A549 (cell line): Measurements from ENCODE around the gene RPS24. TPM values are rescaled to one million over a fixed set of nuclear protein-coding genes. Genes with fewer than 3 reads are reported as not detected.

Experiments
- ATAC-seq, 2 experiments: fragments of 200-7000 bp in 1 of 2; fragments of >200 bp in 1 of 2; cut with Nextera tagmentation in 1 of 2; cut with Tn5 transposase in 1 of 2; 3 replicates each; pipeline versions ENCODE4 v1.8.0 to v1.9.1; 2018 to 2020; ENCODE audit warnings: mild to moderate bottlenecking in 1 of 2, moderate library complexity in 1 of 2
- CTCF ChIA-PET: fragments of 300-600 bp; sonication (Branson Sonifier 250); formaldehyde crosslinking; extraction: SDS; loops from one replicate; lab custom pipeline; 2021; ENCODE audit warnings: antibody characterized with exemption, inconsistent platforms; lab: Yijun Ruan, JAX
- POLR2A ChIA-PET: fragments of 350-600 bp; formaldehyde crosslinking; extraction: SDS; loops from one replicate; lab custom pipeline; 2021; ENCODE audit warnings: antibody characterized with exemption, inconsistent platforms; lab: Yijun Ruan, JAX
- DNase-seq, 2 experiments: peaks; one replicate each; pipeline versions ENCODE4 v3.0.0 to v3.0.0-alpha.2; 2011 to 2016; ENCODE audit warnings: low read depth in 1 of 2, low spot score in 1 of 2
- FAIRE-seq: peaks from 2 replicates; lab custom pipeline; 2011; peaks lifted over from hg19 to GRCh38; lab: Jason Lieb, UNC
- H3K27ac ChIP-seq, 2 experiments: fragments of >200 bp; sonication (Bioruptor Twin); formaldehyde crosslinking; 3 replicates each; pipeline ENCODE4 v1.5.1; 2016 to 2017
- H3K4me1 ChIP-seq: fragments of >200 bp; sonication (Bioruptor Twin); formaldehyde crosslinking; 3 replicates; pipeline ENCODE4 v1.6.1; 2016
- H3K4me2 ChIP-seq: fragments of >200 bp; sonication (Bioruptor Twin); formaldehyde crosslinking; 3 replicates; pipeline ENCODE4 v1.6.1; 2016
- H3K4me3 ChIP-seq: fragments of >200 bp; sonication (Bioruptor Twin); formaldehyde crosslinking; 3 replicates; pipeline ENCODE4 v1.5.1; 2016
- H3K9me3 ChIP-seq: fragments of >200 bp; sonication (Bioruptor Twin); formaldehyde crosslinking; 3 replicates; pipeline ENCODE4 v1.6.1; 2016
- BHLHE40 ChIP-seq: IDR thresholded peaks from 2 replicates; pipeline ENCODE4 v1.6.1; 2012; ENCODE audit warnings: low read depth, low read length, inconsistent platforms
- CEBPB ChIP-seq, 2 experiments: fragments of >200 bp in 1 of 2; sonication (Bioruptor Twin) in 1 of 2; formaldehyde crosslinking in 1 of 2; IDR thresholded peaks; 2 replicates each; pipeline ENCODE4 v1.6.1; 2012 to 2016
- CHD2 ChIP-seq: fragments of 150-350 bp; IDR thresholded peaks from 2 replicates; pipeline ENCODE4 v1.6.1; 2014; ENCODE audit warnings: low read length; ENCODE audit not compliant: partially characterized antibody
- CTCF ChIP-seq: fragments of >200 bp; sonication (Bioruptor Twin); formaldehyde crosslinking; IDR thresholded peaks from 3 replicates; pipeline ENCODE4 v1.5.1; 2016
- EP300 ChIP-seq, 2 experiments: fragments of >200 bp; sonication (Bioruptor Twin); formaldehyde crosslinking; IDR thresholded peaks; 2 replicates in 1 of 2; 3 replicates in 1 of 2; pipeline ENCODE4 v1.6.1; 2016 to 2017
- FOSL2 ChIP-seq, 2 experiments: fragments of 450-650 bp in 1 of 2; fragments of >200 bp in 1 of 2; sonication (Bioruptor Twin) in 1 of 2; formaldehyde crosslinking; IDR thresholded peaks; 2 replicates each; pipeline versions ENCODE4 v1.5.0 to v1.6.1; 2016 to 2020; ENCODE audit warnings: mild to moderate bottlenecking in 1 of 2, moderate library complexity in 1 of 2
- FOXS1 ChIP-seq: fragments of 250-450 bp; sonication (Bioruptor Pico); IDR thresholded peaks from 2 replicates; pipeline ENCODE4 v1.5.0; 2020; ENCODE audit warnings: mild to moderate bottlenecking, moderate library complexity
- GATA3 ChIP-seq: IDR thresholded peaks from 2 replicates; pipeline ENCODE4 v1.6.1; 2012; ENCODE audit warnings: borderline replicate concordance
- HOXB5 ChIP-seq: fragments of 250-450 bp; sonication (Bioruptor Pico); IDR thresholded peaks from 2 replicates; pipeline ENCODE4 v1.5.0; 2020; ENCODE audit warnings: mild to moderate bottlenecking, moderate library complexity
- JUN ChIP-seq, 2 experiments: fragments of >200 bp; sonication (Bioruptor Twin); formaldehyde crosslinking; IDR thresholded peaks; 2 replicates in 1 of 2; 3 replicates in 1 of 2; pipeline ENCODE4 v1.6.1; 2016 to 2017
- KDM1A ChIP-seq: fragments of 200-600 bp; sonication (generic); IDR thresholded peaks from 2 replicates; pipeline ENCODE4 v1.6.1; 2016; ENCODE audit warnings: low read depth, mild to moderate bottlenecking
- KDM5A ChIP-seq: fragments of 200-600 bp; sonication (generic); IDR thresholded peaks from 2 replicates; pipeline ENCODE4 v1.6.1; 2016; ENCODE audit warnings: antibody characterized with exemption, mild to moderate bottlenecking
- MAFK ChIP-seq: fragments of 450-650 bp; IDR thresholded peaks from 2 replicates; pipeline ENCODE4 v1.6.1; 2014; ENCODE audit not compliant: partially characterized antibody
- MYC ChIP-seq: IDR thresholded peaks from 2 replicates; pipeline ENCODE4 v1.6.1; 2012; ENCODE audit warnings: mild to moderate bottlenecking, inconsistent platforms, low read length, improper control_type of control experiment, borderline replicate concordance
- PBX3 ChIP-seq: IDR thresholded peaks from 2 replicates; pipeline ENCODE4 v1.6.1; 2012
- RAD21 ChIP-seq, 2 experiments: fragments of >200 bp in 1 of 2; sonication (Bioruptor Twin) in 1 of 2; formaldehyde crosslinking in 1 of 2; IDR thresholded peaks in 1 of 2; conservative IDR thresholded peaks in 1 of 2; 2 replicates in 1 of 2; 3 replicates in 1 of 2; pipeline ENCODE4 v1.6.1; 2012 to 2018; ENCODE audit warnings: inconsistent platforms in 1 of 2
- RNF2 ChIP-seq: fragments of 200-600 bp; sonication (generic); IDR thresholded peaks from 2 replicates; pipeline ENCODE4 v1.6.1; 2016; ENCODE audit warnings: low read depth, mild to moderate bottlenecking, antibody characterized with exemption, moderate library complexity, borderline replicate concordance
- SMC3 ChIP-seq: fragments of >200 bp; sonication (Bioruptor Twin); formaldehyde crosslinking; IDR thresholded peaks from 3 replicates; pipeline ENCODE4 v1.6.1; 2018; ENCODE audit warnings: inconsistent platforms
- SREBF2 ChIP-seq: fragments of 450-650 bp; IDR thresholded peaks from 2 replicates; pipeline ENCODE4 v1.6.1; 2014; ENCODE audit warnings: mild to moderate bottlenecking, moderate library complexity
- TFCP2L1 ChIP-seq: fragments of 250-450 bp; sonication (Bioruptor Pico); IDR thresholded peaks from 2 replicates; pipeline ENCODE4 v1.5.0; 2021; ENCODE audit warnings: mild to moderate bottlenecking
- ZSCAN20 ChIP-seq: fragments of 250-450 bp; sonication (Bioruptor Pico); IDR thresholded peaks from 2 replicates; pipeline ENCODE4 v1.8.0; 2022; ENCODE audit warnings: mild to moderate bottlenecking, moderate library complexity
- WGBS: methylation state at CpG from one replicate; pipeline ENCODE4 v1.1.6; 2017; ENCODE audit errors: missing lambda C conversion rate; 5-methylcytosine and 5-hydroxymethylcytosine counted together
- polyA plus RNA-seq, 4 experiments: library from polyadenylated mRNA; depleted of rRNA in 3 of 4; stranded (reverse); fragments of >200 nt; fragmentation: RNase III in 1 of 4; extraction: RNeasy Plus Mini Kit Qiagen cat#74134 plus additional on column Dnase treatment in 1 of 4; gene quantifications; 2 replicates in 3 of 4; 3 replicates in 1 of 4; pipeline ENCODE4 v1.2.3, GENCODE V29; 2011 to 2017

RPS24 gene
- polyA plus RNA-seq, 2 of the 4 experiments (the other 2 are of a cell fraction) = 4,263 to 5,509 TPM

DNA sequence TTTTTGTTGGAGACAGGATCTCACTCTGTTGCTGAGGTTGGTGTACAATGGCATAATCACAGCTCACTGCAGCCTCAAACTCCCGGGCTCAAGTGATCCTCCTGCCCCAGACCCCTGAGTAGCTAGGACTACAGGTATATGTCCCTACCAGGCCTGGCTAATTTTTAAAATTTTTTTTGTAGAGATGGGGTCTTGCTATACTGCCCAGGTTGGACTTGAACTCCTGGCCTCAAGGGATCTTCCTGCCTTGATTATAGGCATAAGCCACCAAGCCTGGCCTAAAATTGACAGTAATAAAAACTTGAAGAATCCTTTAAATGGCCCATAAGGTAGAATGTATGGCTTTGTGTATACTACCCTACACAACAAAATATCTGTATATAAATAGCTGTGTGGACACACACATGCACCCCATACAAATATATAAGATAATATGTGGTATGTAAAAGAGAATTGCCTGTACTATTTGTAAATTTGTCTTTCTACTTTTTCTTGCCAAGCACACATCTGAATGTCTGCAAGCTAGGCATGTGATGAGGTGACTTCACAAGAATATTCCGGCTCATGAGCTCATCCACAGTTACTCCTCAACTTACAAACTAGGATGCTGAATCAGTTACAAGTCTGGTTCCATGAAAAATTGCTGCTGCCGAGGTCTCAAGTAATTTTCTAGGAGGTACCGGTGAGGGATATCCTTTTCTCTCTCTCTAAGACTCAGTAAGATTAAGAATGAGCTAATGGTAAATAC is 30.9 kb upstream of the RPS24 start:
- FAIRE-seq (no peak), DNase-seq (no peak), ATAC-seq (no peak)
- peaks cover 8% of the 10 kb centered on the region; the same call in 2 of the 3 replicates for H3K4me1 ChIP-seq
- TF ChIP-seq SMC3 (no peak), MYC (no peak), FOXS1 (no peak), KDM5A (no peak), SREBF2 (no peak), TFCP2L1 (CRISPR knock-in tag) (no peak), JUN (IDR thresholded peaks at IDR 0.05) (no peak), HOXB5 (no peak), GATA3 (no peak), BHLHE40 (no peak), ZSCAN20 (no peak), PBX3 (no peak), KDM1A (no peak), EP300 (IDR thresholded peaks at IDR 0.05) (no peak), MAFK (no peak), CHD2 (no peak), CEBPB (IDR thresholded peaks at IDR 0.05) (no peak)
- no peaks in the 10 kb centered on the region for H3K9me3 ChIP-seq
- no peak overlapping the region for H3K27ac ChIP-seq
- POLR2A ChIA-PET = no interaction called here
- 92% methylated on average over 4 of the region's 4 CpGs for WGBS
- H3K4me3 ChIP-seq = no peak overlapping the region
- CTCF ChIA-PET = interaction anchor here (1.0 to 2.3 kb wide), 7 partner anchors 10 to 165 kb away, joined by 3 to 9 read pairs (median 5); no protein-coding TSS in a partner anchor
- no peak overlapping the region for H3K4me2 ChIP-seq

DNA sequence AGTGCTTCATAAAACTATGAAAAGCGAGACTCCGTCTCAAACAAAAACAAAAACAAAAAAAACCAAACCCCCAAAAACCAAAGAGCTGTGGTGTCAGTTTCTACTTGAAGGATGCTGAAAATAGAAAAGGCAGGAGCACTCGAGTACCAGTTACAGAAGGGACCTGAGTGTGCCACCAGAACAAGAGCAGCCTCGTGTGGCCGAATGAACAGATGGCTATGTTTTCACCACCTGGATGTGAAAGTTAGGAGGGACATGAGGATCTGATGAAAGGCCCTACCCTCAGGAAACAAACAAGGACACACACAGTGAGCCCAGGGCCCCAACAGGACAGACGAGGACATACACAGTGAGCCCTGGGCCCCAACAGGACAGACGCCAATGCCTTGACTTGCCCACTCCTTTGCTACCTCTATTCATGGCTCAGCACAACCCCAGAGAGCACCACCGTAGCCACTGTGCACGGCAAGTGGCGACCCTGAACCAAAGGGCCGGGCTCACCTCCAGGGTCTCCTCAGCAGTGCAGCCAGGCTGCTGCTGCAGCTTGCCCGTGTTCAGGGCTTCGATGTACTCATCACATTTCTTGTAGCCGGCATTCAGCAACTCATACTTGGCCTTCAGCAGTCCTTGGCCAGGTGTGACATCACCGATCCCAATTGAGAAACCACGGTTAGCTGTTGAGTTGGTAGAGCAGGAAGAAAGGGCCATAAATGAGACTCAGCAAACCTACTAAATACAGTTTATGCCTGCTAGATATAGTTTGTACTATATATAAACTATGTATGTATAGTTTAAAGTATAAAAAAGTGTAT is 29.2 kb upstream of the RPS24 start:
- Histone ChIP-seq H3K4me3 (no peak overlapping the region), H3K4me1 (peaks cover 10% of the 10 kb centered on the region; the same call in 2 of the 3 replicates), H3K9me3 (no peaks in the 10 kb centered on the region), H3K27ac (no peak overlapping the region), H3K4me2 (no peak overlapping the region)
- ATAC-seq (no peak; a peak in 1 of 6 replicates), FAIRE-seq (no peak), DNase-seq (peak in 1 of 2 experiments; percentile 19)
- POLR2A ChIA-PET = no interaction called here
- CTCF ChIA-PET = interaction anchor here (1.4 to 2.3 kb wide), 3 partner anchors 12 to 30 kb away, joined by 4 to 9 read pairs (median 5); no protein-coding TSS in a partner anchor
- TF ChIP-seq SMC3 (no peak), MAFK (no peak), RAD21 (conservative IDR thresholded peaks at IDR 0.05 in 1 of 2, IDR thresholded peaks at IDR 0.05 in 1 of 2) (0 out of 5 replicates have a peak, but pooled peaks of 1 of the 2 experiments have one; percentile 12)
- 92% methylated on average over 16 of the region's 16 CpGs for WGBS

- TF ChIP-seq FOSL2 (IDR thresholded peaks at IDR 0.05) (no peak), FOSL2 (CRISPR knock-in tag; IDR thresholded peaks at IDR 0.05) (no peak), CTCF (no peak), CEBPB (IDR thresholded peaks at IDR 0.05) (peak in 1 of 2 experiments; percentile 38; a peak in 1 of 4 replicates), RNF2 (no peak)
- WGBS = 44% methylated on average over 1 of the region's 1 CpG
- Histone ChIP-seq H3K4me2 (no peak overlapping the region), H3K27ac (no peak overlapping the region), H3K4me1 (peaks cover 10% of the 10 kb centered on the region; the same call in 2 of the 3 replicates), H3K4me3 (no peak overlapping the region), H3K9me3 (no peaks in the 10 kb centered on the region)
- FAIRE-seq (no peak), DNase-seq (no peak), ATAC-seq (peak in 1 of 2 experiments; percentile 29; a peak in 1 of 6 replicates)
- POLR2A ChIA-PET = no interaction called here
- CTCF ChIA-PET = interaction anchor here (1.0 kb wide), 1 partner anchor 160 kb away, joined by 4 read pairs; no protein-coding TSS in a partner anchor
Observed at GRCh38 chr10:78007172-78007571, 26.5 kb upstream of the RPS24 start.
